Bronchial epithelial cell (primary cell): ENCODE measurements around the gene COL5A1. TPM values are rescaled to one million over a fixed set of nuclear protein-coding genes. Genes with fewer than 3 reads are reported as not detected.
"Not testable (repeated sequence)": the region's sequence is repeated elsewhere in the genome, so short reads cannot be mapped to it uniquely, and the experiment has no call there.

Source experiments
- DNase-seq: peaks from one replicate; pipeline ENCODE4 v3.0.0-alpha.2; 2010; ENCODE audit warnings: low read depth
- FAIRE-seq: peaks from 2 replicates; lab custom pipeline; 2011; peaks lifted over from hg19 to GRCh38; lab: Jason Lieb, UNC
- H3K27me3 ChIP-seq: 2 replicates; pipeline ENCODE4 v1.5.1; 2011; ENCODE audit warnings: low read length; ENCODE audit not compliant: control insufficient read depth, insufficient read depth
- H3K36me3 ChIP-seq: 2 replicates; pipeline ENCODE4 v1.5.1; 2011; ENCODE audit warnings: low read length; ENCODE audit not compliant: control insufficient read depth, insufficient read depth
- H3K4me3 ChIP-seq: 2 replicates; pipeline ENCODE4 v1.5.1; 2011; ENCODE audit warnings: mild to moderate bottlenecking, low read depth, low read length, control low read depth
- CTCF ChIP-seq: IDR thresholded peaks from 2 replicates; pipeline ENCODE4 v1.5.1; 2011; ENCODE audit warnings: mild to moderate bottlenecking, moderate library complexity, low read length, control low read depth, inconsistent platforms; ENCODE audit not compliant: insufficient read depth, severe bottlenecking
- total RNA-seq: library from RNA; depleted of rRNA; stranded (reverse); fragments of >200 nt; gene quantifications from 2 replicates; pipeline ENCODE4 v1.2.1, GENCODE V29; 2014

The COL5A1 gene
- total RNA-seq, 1 donor from 2014 or later = 6.3 TPM

DNA sequence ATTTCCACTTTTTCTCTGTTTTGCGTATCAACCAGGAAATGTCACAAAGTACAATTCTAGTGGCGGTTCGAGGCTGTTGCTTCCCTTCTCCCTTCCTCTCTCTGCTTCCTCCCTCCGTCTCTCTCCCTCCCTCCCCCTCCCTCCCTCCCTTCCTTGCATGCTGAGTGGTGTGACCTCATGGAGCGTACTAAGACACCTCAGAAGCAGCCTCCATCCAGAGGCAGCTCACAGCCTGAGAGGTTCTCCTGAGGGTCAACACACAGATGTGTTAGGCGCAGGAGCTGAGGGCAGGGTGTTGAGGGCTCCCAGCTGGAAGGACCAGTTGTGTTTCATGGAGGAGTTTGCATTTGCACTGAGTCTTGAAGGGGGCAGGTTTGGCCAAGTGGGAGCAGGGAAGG, 57.7 kb downstream of the COL5A1 start:
- TF ChIP-seq CTCF = no peak
- no peak for FAIRE-seq
- no peaks in the 10 kb centered on the region for H3K27me3 ChIP-seq

DNA sequence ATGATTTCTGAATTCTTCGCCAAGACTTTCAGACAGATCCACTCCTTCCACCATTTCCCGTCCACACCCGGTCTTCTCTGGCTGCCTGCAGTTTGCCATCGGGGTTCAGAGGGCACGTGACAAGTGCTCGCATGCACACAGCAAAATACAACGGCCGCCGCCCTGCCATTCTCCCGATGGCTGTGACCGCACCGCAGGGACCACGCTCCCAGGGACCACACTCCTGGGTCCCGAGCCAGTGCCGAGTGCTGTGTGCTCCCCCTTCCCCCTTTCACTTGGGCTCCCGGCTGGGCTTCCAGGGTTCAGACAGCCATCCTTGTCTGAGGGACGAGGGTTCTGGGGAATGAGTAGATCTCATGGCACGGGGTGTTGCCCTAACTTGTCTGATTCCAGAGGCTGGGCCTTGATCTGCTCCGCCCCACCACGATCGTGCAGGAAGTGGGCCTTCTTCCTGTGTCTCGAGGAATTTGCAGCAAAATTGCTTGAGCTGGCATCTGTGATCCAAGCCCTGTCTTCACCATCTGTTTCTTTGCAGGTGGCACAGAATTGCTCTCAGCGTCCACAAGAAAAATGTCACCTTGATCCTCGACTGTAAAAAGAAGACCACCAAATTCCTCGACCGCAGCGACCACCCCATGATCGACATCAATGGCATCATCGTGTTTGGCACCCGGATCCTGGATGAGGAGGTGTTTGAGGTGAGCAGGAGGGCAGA, 59.2 kb downstream of the COL5A1 start:
- H3K27me3 ChIP-seq = no peaks in the 10 kb centered on the region
- no peak for FAIRE-seq

More for the DNA sequence above, 57.7 kb downstream of the COL5A1 start:
- no peak for DNase-seq
- Histone ChIP-seq H3K36me3 (peaks cover 2% of the 10 kb centered on the region), H3K4me3 (no peak overlapping the region)

DNA sequence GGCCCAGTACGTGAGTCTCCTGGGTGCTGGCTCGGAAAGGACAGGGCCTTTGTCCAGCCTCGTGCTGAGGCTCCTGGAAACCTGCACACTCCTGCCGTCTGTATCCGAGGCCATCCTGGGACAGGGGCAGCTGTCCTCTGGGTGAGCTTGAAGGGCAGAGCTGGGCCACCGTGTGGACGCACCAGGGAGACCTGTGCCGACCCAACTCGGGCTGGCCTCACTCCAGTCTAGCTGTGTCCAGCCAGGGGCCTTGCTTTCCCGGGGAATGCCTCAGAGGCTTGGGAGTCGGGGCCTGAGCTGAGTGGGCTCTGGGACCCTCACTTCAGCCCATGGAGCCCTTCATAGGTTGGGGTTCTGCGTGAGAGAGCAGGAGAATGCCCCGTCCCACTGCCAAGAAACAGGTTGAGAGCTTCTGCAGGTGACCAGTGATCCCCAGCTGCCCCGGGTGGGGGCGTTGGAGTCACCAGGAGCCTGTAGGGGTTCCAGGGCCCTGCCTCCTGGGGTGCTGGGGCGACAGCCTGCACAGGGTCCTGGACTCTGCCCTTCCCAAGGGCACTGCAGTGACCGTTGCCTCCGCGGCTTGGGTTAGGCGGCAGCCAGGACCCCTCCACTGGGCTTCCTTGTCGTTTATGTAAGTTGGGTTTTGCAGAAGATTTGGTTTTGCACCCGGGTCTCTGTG, 60.1 kb downstream of the COL5A1 start:
- TF ChIP-seq CTCF = no peak
- FAIRE-seq (no peak), DNase-seq (no peak)
- no peaks in the 10 kb centered on the region for H3K27me3 ChIP-seq
- peaks cover 2% of the 10 kb centered on the region for H3K36me3 ChIP-seq
- H3K4me3 ChIP-seq = no peak overlapping the region

More for the DNA sequence above, 59.2 kb downstream of the COL5A1 start:
- no peak for TF ChIP-seq CTCF
- Histone ChIP-seq H3K4me3 (no peak overlapping the region), H3K36me3 (peaks cover 2% of the 10 kb centered on the region)
- DNase-seq = no peak

GRCh38 chr9:134702291-134702690, 60.7 kb downstream of the COL5A1 start:
- peaks cover 2% of the 10 kb centered on the region for H3K36me3 ChIP-seq
- H3K27me3 ChIP-seq = no peaks in the 10 kb centered on the region
- no peak for TF ChIP-seq CTCF
- DNase-seq (no peak), FAIRE-seq (no peak)
- no peak overlapping the region for H3K4me3 ChIP-seq

DNA sequence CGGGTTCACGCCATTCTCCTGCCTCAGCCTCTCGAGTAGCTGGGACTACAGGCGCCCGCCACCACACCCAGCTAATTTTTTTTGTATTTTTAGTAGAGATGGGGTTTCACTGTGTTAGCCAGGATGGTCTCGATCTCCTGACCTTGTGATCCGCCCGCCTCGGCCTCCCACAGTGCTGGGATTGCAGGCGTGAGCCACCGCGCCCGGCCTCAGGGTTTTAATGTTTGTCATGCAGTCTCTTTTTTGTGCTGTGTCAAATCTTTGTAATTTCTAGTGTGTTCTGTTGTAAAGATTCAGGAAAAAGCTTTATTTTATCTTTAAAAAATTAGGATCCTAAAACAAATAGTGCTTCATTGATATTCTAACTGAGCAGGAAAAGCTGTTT, 62.1 kb downstream of the COL5A1 start:
- FAIRE-seq, H3K4me3 ChIP-seq, DNase-seq, H3K27me3 ChIP-seq, H3K36me3 ChIP-seq: not testable (repeated sequence)

DNA sequence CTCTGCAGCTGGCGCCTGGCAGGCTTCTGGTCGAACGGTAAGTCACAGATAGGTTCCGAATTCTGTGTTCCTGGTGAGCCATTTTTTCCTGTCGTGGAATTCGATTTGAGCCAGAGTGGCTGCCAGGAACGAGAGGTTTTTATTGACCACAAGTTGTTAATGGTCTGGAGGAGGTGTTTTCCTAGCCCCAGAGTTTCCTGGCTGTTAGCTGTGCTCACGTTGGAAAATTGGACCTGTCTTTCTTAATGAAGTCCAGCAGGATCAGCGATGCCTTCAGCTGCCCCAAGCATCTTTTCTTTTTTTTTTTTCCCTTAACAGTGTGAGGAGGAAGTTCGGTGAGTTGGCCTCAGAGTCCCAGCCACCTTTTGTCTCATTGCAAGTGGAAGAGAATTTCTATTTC, 62.9 kb downstream of the COL5A1 start:
- H3K27me3 ChIP-seq = no peaks in the 10 kb centered on the region
- H3K4me3 ChIP-seq = no peak overlapping the region
- TF ChIP-seq CTCF = no peak
- peaks cover 2% of the 10 kb centered on the region for H3K36me3 ChIP-seq
- FAIRE-seq (no peak), DNase-seq (no peak)
